ENCODE measurements around the gene JAZF1. TPM values are rescaled to one million over a fixed set of nuclear protein-coding genes. Genes with fewer than 3 reads are reported as not detected.

JAZF1 gene
- total RNA-seq, 1 donor from 2014 or later, result 5.4 TPM

DNA sequence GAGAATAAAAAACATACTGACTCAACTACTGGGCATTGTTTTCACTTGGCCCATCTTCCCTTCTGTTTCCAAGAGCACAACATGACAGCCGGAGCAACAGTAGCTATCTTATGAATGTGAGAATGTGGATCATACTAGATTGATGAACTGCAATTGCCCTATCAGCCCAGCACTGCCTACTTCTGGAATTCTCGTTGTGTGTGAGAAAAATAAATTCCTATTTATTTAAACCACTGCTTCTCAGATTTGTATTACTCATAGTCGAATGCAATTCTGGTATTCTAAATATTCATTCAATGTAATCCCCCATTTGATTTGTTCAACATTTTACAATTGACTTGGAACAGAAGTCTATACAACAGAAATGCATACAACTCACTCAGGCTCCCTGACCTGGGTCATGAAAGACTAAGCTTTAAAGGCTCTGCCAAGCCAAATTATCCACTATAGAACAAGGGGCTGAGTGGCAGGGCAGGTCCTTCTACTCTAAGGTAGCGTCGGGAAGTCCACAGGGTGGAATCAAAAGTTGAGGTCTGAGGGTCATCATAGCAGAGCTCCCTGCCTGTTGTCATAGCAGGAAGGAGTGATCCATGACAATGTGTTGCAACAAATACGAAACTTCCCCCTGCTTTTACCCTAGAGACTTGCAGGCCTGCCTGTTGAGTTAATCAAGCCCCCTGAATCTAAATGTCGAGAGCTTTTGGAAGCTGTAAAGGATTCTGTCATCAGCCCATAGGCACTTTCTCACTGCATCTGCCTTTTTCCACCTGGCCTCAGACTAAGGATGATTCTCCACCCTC, 12.4 kb upstream of the JAZF1 start:
- ATAC-seq (no peak), DNase-seq (ENCODE audit: low spot score) (no peak)

DNA sequence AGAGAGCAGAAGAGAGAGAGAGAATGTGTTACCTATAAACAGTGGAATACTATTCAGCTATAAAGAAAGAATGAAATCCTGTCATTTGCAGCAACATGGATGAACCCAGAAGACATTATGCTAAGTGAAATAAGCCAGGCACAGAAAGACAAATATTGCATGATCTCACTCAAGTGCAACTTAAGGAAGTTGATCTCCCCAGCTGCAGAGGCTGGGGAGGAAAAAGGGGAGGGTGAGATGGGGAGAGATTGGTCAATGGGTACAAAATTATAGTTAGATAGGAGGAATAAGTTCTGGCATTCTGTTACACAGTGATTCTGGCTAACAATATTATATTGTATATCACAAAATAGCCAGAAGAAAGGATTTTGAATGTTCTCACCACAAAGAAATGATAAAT, 11.2 kb upstream of the JAZF1 start:
- DNase-seq (ENCODE audit: low spot score) (no peak), ATAC-seq (no peak)

DNA sequence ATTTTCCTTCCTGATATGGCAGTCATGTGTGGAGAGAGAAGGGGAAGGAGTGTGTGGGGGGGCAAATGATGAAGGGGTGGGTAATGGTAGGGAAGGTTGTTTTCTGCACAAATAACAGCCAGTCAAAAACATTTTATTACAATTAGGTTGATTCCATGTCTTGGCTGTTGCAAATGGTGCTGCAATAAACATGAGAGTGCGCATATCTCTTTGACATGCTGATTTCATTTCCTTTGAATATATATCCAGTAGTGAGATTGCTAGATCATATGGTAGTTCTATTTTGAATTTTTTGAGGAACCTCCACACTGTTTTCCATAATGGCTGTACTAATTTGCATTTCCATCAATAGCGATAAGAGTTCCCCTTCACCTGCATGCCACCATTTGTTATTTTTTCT, 10.6 kb upstream of the JAZF1 start:
- DNase-seq (ENCODE audit: low spot score), result no peak
- no peak for ATAC-seq

DNA sequence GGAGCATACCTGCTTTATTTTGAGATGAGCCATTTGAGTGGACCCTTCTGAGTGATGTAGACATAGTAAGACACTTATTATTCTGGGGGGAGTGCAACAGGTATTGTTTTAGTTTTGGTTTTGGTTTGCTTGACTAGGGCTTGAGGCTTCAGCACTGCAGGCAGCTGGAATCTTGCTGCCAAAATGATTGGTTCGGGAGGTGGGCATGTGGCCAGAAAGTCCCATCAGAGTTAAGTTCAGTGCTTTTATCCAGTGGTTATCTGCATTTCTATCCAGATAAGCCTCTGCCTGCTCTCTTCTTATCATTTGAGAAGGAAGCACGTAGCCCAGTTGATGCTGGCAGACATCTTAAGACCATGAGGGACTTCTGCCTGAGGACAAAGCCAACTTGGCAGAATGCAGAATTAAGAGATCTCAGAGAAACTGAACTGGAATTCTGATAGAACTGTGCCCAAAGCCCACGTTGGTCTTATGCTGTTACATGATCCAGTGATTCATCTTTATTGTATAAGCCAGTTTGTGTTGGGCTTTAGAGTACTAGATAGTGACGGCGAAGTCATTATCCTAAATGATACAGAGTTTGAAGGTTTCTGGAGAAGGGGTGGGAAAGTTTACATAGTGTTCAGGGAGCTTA, 9.6 kb upstream of the JAZF1 start:
- DNase-seq (ENCODE audit: low spot score) (no peak), ATAC-seq (no peak)

DNA sequence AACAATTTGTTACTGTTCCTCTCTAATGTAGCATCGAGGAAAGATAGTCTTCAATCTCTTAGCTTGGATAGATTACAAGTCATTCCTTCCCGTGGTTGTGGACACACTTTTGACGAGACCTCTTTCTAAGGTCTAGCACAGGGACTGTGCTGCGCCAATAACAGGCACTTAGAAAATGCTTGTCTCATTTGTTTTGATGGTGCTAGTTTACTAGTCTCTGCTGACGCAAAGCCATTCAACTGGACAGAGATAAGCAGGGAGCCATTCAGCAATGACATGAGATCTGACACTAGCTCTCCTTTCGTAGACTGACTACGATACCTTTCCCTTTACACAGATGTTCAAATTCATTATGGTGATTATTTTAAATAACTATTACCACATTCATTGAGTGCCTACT, 6.4 kb upstream of the JAZF1 start:
- ATAC-seq, result no peak

DNA sequence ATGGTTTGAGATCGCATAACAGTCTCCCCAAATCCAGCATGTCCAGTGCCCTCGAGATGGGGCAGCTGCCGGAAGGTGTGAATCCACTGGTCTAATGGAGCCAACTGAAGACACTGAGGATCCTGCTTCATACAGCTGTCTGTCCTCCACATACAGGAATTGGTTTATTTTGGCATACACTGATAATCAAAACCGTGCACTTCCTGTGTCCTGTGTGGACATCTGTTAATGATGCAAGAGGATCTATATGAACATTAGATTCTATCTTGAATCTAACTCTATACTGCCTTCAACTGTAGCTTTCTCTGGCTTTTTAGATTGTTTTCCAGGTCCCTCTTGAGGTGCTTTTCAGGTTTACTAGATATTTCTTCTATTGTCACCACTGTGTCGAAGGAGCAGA, 3.0 kb upstream of the JAZF1 start:
- ATAC-seq (no peak), DNase-seq (ENCODE audit: low spot score) (no peak)

More for the DNA sequence above, 6.4 kb upstream of the JAZF1 start:
- DNase-seq (ENCODE audit: low spot score), result no peak

DNA sequence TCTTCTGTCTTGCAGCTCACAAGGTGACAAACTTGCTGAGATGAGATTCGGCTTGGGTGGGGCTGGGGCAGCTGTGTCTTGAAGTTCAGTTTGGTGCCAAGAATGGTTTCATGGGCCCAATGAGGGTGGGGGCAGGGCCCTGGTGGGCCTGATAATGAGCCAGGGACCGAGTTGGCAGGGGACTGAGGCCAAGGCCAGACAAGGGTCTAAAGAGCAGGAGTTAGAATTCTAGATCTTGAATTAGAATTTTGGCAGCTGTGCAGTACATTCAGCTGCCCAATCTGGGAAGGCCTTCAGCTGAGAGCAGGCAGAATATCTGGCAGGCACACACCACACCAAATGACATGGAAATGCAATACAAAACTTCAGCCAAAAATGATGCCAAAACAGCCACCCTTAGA, 1.5 kb upstream of the JAZF1 start:
- peak; percentile 48 for DNase-seq (ENCODE audit: low spot score)

DNA sequence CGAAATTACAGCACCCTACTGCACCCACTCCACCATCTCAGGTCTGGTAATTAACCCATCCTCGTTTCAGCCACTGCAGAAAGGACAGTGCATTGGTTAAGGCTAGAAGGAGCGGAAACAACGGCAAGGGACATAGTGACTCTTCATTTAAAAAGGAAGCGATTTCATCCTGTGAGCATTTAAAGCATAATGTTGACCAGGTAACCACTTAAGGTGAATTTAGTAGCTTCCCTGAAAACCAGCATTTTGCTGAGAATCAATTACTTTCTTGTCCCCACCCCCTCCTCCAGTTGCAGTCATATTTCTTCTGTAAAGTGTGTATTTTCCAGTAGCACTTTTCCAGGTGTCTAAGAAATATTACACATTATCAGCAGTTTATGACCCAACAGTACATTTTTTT, 821 bp upstream of the JAZF1 start:
- DNase-seq (ENCODE audit: low spot score) (no peak), ATAC-seq (no peak)

More for the DNA sequence above, 1.5 kb upstream of the JAZF1 start:
- ATAC-seq, result peak; percentile 34

DNA sequence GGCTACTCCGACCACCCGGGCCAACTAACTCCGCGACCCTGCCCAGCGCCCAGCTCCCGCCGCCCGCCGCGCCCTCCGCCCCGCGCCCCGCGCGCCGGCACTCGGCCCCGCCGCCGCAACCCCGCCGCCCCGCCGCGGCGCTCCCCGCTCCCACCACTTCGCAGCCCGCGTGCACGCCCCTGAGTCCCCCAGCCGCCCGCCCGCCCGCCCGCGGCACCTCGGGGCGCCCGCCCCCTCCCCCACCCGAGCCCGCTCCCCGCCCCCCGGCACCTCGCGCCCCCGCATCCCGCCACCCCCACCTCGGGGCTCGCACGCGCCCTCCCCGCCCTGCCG, 598 bp downstream of the JAZF1 start:
- ATAC-seq (no peak), DNase-seq (ENCODE audit: low spot score) (no peak)

DNA sequence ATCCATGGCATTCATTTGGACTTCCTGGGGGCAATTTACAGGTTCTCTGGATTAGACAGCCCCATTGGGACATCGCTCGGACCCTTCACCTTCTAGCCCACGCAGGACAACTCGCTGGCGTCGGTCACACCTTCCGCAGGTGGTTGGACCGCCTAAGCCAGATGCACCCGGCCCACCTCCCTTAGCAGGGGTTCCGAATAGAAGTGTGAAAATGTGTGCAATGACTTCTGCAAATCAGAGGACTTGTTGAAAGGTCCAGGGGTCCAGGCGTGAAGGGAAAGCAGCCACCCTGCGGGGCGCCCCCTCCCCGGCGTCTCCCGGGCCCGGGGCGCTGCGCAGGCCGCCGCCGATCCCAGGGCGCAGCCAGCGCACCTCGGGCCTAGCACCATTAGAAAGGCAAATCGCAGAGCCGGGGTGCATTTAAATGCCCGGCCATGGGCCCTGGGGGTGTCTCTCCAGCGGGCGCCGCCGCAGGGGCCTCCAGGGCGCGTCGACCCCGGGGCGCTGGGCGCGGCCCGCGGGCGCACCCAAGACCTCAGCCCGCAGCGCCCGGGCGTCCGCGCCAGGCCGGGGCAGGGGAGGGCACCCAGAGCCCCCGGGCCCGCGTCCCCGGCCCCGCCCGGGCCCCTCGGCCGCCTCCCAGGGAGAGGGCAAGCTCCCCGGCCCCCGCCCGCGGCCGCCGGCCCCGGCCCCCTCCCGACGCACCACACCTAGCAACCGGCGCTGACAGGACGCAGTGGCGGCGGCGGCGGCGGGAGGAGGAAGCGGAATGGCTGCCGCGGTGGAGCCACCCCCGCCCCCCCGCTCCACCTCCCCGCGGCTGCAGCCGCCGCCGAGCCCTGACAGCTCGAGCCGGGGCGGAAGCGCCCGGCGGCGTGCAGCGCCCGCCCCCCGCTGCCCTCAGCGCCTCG, 1.2 kb downstream of the JAZF1 start:
- DNase-seq (ENCODE audit: low spot score), result peak; percentile 81

DNA sequence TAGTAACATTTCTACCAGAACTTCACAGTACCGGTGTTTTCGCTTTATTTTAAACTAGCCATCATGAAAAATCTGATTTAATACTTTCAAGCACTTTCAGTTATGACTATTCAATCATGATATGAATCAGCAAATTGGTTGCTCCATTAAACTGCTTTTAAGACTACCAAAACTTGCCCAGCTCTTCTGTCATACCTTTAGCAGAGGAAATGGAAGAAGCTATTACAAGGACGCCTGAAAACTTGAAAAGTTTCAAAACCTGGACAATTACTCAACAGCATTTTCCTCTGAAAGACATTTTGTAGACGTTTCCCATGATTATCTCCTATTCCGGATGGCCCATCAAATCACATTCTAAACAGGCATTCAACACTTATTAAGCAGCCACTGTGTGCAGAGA, 2.0 kb downstream of the JAZF1 start:
- DNase-seq (ENCODE audit: low spot score) (no peak), ATAC-seq (no peak)

More for the DNA sequence above, 1.2 kb downstream of the JAZF1 start:
- ATAC-seq, result peak; percentile 87

DNA sequence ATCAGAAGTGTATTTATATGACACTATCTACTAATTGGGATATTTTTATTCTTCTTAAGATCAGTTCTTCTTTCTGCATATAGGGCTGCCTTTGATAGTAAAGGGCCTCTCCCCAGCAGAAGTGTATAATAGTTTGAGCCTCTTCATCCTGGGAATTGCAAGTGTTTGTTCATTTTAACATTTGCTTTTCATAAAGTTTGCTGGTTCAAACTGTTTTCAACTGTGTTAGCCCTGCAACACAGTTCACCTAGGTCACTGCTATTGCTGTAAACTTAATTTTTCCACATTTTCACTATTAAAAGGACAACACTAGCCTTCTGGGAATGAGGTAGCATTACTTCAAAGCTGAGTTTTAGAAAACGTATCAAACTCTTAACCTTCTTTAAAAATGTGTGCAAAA, 2.8 kb downstream of the JAZF1 start:
- no peak for ATAC-seq
- no peak for DNase-seq (ENCODE audit: low spot score)

DNA sequence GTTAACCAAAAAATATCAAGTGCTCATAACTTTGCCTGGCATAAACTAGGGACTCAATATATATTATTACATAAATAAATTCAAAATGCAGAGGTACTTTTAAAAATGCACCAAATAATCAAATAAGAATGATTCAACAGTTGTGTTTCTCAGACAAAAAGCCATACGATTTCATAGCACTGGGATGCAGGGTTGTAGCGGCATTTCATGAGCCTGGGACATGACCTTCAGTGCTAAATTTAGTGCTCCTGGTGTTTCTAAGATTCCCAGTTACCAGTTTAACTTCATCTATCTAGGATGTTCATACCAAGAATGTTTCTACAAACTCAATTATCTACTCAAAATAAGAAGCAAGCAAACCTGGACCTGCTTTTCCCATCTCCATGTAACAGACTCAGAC, 4.0 kb downstream of the JAZF1 start:
- DNase-seq (ENCODE audit: low spot score) (no peak), ATAC-seq (no peak)

DNA sequence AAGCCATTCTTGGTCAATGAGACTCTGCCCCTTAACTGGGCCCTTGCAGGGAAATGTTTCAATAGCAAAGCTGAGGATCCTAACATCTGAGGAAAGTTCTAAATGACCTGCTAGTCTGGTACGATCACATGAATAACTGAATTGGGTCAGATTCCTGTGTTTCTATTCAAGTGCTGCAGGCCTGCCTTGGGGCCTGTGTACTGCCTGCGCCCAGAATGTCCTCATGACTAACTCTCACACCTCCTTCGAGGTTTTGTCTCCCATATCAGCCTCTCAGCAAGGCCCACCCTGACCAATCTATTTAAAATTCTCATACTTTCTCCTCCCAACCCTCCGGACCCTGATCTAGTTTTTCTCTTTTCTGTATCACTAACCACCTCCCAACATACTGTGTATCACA, 4.4 kb downstream of the JAZF1 start:
- ATAC-seq, result no peak
- no peak for DNase-seq (ENCODE audit: low spot score)

DNA sequence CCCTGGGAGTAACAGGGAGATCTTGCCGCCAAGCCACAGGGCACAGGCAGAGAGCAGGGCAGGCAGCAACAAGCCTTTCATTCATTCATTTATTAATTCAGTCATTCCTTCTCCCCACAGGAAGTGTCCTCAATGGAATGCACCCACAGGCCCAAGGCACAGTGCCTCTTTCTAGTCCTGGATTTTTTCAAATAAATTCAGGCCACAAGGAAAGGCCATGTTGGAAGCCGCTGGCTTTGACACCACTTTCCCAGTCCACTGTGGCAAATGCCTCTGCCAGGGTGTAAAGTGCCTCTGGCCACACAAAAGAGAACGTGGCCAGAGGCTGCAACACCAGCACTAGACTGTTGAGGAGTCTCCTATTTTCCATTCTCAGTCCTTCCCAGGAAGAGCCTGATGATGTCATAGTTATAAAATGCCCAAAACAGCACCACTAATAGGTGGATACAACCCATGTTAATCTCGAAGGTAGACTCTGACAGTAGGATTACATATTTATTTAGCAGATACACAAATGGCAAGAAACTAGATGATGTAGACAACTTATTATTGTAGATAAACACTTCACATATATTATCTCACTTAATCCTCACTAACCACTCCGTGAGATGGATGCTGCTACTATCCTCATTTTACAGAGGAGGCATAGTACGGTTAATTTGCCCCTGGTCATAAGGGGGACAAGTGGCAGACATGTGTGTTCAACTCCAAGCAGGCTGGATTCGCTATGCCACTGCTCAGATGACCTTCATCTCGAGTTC, 5.5 kb downstream of the JAZF1 start:
- ATAC-seq (no peak), DNase-seq (ENCODE audit: low spot score) (no peak)

DNA sequence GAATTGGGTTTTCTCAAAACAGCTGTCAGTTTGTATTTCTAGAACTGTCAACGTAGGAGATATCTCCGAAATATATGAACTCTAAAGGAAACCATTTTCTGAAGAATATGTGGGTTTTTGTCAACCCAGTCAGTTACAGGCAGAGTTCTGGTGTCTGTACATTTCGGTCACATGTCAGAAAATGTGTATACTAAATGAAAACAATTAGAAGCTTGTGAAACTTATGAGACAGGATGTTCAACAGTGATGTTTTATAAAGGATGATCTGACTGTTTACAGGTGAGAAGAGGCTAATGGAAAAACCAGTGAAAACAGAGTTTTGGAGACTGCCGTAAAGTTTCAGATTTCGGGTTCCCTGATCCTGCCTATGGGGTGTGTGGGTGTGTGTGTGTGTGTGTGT, 6.2 kb downstream of the JAZF1 start:
- ATAC-seq (no peak), DNase-seq (ENCODE audit: low spot score) (no peak)

DNA sequence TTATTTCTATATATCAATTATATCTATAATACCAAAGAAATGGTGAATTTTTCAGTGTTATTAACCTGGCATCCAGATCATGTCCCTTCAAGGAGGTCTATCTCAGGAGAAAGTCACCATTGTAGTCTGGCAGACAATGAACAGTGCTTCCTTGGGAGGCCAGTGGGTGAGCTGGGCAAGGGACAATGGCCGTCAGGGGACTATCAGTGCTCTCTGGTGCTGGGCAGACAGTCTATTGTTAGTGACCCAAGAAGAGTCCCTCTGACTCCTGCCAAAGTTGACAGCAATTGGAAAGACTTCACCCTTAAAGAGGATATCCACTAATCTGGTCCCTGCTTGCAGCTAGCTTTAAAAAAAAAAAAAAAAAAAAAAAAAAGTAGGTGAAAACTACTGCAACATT, 7.1 kb downstream of the JAZF1 start:
- no peak for DNase-seq (ENCODE audit: low spot score)
- no peak for ATAC-seq

DNA sequence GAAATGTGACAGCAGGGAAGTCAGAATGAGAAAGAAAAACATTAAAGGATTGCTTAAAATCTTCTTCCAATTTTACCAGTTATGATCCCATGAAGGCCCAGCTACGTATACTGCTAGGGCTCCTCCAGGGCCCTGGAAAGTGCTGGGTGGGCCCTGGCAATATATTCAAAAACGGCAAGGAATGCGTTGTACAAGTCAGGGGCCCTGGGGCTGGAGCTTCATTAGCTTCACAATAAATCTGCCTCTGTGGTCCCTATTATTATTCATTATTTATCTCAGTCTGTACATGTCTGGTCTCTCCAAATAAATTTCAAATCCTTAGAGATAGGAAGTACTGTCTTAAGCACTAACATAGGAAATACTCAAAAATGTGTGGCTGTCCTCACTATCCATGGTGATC, 7.6 kb downstream of the JAZF1 start:
- no peak for DNase-seq (ENCODE audit: low spot score)
- no peak for ATAC-seq

DNA sequence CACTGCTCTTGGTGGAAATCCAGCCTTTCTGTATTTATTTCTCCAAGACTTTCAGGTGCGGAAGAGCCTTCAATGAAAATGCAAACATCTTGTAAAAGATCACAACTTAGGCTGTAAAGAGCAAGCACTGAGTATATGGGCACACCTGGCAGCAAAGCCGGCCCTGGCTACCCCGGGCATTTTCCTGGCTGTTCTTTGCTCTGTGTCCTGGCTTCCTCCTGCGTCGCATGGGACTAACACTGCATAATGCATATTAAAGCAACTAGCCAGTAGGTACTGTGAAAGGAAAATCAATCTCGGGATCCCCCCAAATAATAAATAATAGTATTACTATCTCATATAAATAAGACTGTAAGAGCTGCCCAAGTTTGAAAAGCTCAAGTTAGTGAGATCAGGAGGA, 9.9 kb downstream of the JAZF1 start:
- ATAC-seq (no peak), DNase-seq (ENCODE audit: low spot score) (no peak)

DNA sequence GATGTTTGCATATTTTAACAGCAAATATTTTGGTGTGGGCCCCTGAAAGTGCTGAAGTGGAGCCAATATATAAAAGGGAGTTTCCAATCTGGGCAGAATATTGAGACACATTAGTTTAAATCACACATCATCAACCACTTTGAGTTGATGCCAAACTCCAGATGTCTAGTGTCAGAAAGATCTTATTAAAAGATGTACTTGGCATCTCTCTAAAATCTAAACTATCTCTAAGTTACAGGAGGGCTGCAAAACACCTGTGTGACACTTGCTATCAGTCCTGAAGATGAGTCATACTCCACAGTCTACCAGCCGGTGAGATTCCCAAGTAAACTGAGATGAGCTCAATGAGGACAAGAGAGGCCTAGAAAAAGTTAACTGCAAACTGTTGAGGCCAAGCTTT, 11.4 kb downstream of the JAZF1 start:
- DNase-seq (ENCODE audit: low spot score), result no peak
- no peak for ATAC-seq

All from left lobe of liver (tissue), 2 donors.